Psoas muscle (tissue), 8 donors: ENCODE measurements around the gene FDXACB1. TPM values are rescaled to one million over a fixed set of nuclear protein-coding genes. Genes with fewer than 3 reads are reported as not detected.

Experiments
- ATAC-seq, 4 donors: fragments of 200-7000 bp; cut with Tn5 transposase; one replicate each; pipeline ENCODE4 v1.9.1; 2020; ENCODE audit warnings: moderate library complexity in 3 of 4, mild to moderate bottlenecking in 2 of 4
- DNase-seq, 2 donors: peaks; one replicate each; pipeline ENCODE4 v3.0.0-alpha.2; 2020
- H3K27ac ChIP-seq: fragments of 200-600 bp; one replicate; pipeline ENCODE4 v1.8.0; 2022
- H3K27me3 ChIP-seq, 3 donors: fragments of 200-600 bp in 1 of 3; one replicate each; pipeline versions ENCODE4 v1.6.1 to v1.8.0; 2013 to 2022; ENCODE audit warnings: low read length in 2 of 3, mild to moderate bottlenecking in 2 of 3, moderate library complexity in 1 of 3; ENCODE audit not compliant: insufficient read depth in 3 of 3
- H3K36me3 ChIP-seq, 2 donors: fragments of 200-600 bp in 1 of 2; one replicate each; pipeline versions ENCODE4 v1.6.1 to v1.8.0; 2013 to 2022; ENCODE audit warnings: low read depth in 1 of 2, mild to moderate bottlenecking in 1 of 2, moderate library complexity in 1 of 2; ENCODE audit not compliant: insufficient read depth in 1 of 2
- H3K4me1 ChIP-seq: fragments of 200-600 bp; one replicate; pipeline ENCODE4 v1.8.0; 2022
- H3K4me3 ChIP-seq: fragments of 200-600 bp; one replicate; pipeline ENCODE4 v1.8.0; 2022; ENCODE audit warnings: mild to moderate bottlenecking
- H3K9me3 ChIP-seq: fragments of 200-600 bp; one replicate; pipeline ENCODE4 v1.8.0; 2022
- WGBS, 3 donors: extraction: QIAGEN DNeasy Blood & Tissue Kit; methylation state at CpG; one replicate each; pipeline versions ENCODE4 v1.1.6 to v1.1.7; 2013; 5-methylcytosine and 5-hydroxymethylcytosine counted together
- intact Hi-C, 2 donors: fragments of 100-400 bp; cut with DNase I; formaldehyde crosslinking; loops; one replicate each; pipeline versions ENCODE4 v1.11.0 to v1.14.2; 2022
- polyA plus RNA-seq, 3 donors: library from polyadenylated mRNA; stranded (reverse); fragments of 200-250 nt; gene quantifications; one replicate each; pipeline ENCODE4 v1.2.3, GENCODE V29; 2013
- total RNA-seq, 4 donors: library from RNA; stranded (reverse); fragmentation: NEBNext Ultra II Directional in 2 of 4; extraction: Animal tissue kit (Norgen Biotek cat#: 25700) in 2 of 4; gene quantifications; one replicate each; pipeline versions ENCODE4 v1.2.1 to v1.2.4, GENCODE V29; 2021 to 2023
- TF ChIP-seq, protein P1 (sequence below): fragments of 200-600 bp; IDR thresholded peaks from one replicate; pipeline ENCODE4 v1.8.0; 2022; ENCODE audit warnings: antibody characterized with exemption
- donor health status: healthy with polysubstance abuse.
- donor health status: DM: no; HTN: no; CAD: no; lungs with moderate emphysema.
- donor health status: Bipolar disorder and iron deficiency.
- donor health status: healthy.
- donor health status: DM: yes; HTN: yes; CAD: no.
- donor health status: DM: no; HTN: no; CAD: no.
- donor health status: DM: no; HTN: no; CAD: no.
- donor health status: DM: yes; HTN: yes; CAD: no.

Gene FDXACB1
- total and polyA plus RNA-seq, 7 donors: 0.45 to 1.1 (median 0.77) TPM

DNA sequence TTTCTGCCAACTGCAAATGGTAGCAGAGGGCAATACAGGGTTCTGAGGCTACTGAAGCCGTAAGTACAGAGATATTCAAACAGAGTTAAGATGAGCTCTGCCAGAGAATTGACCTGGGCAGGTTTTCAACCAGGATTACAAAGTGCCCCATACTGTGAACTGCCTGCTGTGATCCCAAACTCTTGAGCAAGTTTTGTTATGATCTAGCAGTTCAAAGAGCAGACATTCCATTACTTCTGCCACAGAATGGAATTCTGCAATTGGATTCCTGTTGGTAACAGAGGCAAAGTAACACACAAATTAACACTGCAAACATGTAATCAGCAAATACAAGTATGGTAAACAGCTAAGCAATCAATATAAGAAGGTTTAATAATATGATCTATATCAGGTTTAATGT is 38.8 kb downstream of the FDXACB1 start:
- peak in 1 of 4 donors; percentile 20 for ATAC-seq
- TF ChIP-seq, protein P1, sequence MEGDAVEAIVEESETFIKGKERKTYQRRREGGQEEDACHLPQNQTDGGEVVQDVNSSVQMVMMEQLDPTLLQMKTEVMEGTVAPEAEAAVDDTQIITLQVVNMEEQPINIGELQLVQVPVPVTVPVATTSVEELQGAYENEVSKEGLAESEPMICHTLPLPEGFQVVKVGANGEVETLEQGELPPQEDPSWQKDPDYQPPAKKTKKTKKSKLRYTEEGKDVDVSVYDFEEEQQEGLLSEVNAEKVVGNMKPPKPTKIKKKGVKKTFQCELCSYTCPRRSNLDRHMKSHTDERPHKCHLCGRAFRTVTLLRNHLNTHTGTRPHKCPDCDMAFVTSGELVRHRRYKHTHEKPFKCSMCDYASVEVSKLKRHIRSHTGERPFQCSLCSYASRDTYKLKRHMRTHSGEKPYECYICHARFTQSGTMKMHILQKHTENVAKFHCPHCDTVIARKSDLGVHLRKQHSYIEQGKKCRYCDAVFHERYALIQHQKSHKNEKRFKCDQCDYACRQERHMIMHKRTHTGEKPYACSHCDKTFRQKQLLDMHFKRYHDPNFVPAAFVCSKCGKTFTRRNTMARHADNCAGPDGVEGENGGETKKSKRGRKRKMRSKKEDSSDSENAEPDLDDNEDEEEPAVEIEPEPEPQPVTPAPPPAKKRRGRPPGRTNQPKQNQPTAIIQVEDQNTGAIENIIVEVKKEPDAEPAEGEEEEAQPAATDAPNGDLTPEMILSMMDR: no peak
- Histone ChIP-seq H3K36me3 (peaks cover 2 to 66% of the 10 kb centered on the region in 2 donors), H3K4me3 (no peak overlapping the region), H3K27ac (peak overlapping the region; percentile 83), H3K9me3 (no peaks in the 10 kb centered on the region), H3K4me1 (peaks cover 40% of the 10 kb centered on the region), H3K27me3 (no peaks in the 10 kb centered on the region)
- whole genome bisulfite sequencing, 3 donors: 33 to 59% (median 33%) methylated on average over 1 of the region's 1 CpG
- intact Hi-C loops: loop anchor here (5.0 kb wide), 4 partner anchors 63 to 273 kb away; partner anchors contain the start of gene SIK2 (in 1 of the 2)
- no peak for DNase-seq

DNA sequence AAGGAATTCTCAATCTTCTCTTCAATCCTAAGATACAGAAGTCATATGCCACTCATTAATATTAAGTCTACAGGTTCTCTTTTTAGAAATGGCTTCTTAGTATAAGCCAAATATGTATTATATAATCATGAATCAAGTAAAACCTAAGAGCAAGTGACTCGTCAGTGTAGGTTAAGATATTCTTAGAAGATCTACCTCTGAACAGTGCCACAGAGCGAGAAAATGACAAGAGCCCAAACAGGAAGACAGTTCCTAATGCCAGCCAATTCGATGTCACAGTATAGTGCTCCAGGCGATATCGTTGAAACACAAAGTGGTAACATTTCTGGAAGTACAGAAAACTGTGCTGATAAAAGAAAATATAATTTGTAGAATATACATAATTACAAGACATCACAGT is 40.9 kb downstream of the FDXACB1 start:
- peak overlapping the region; percentile 83 for H3K27ac ChIP-seq
- WGBS, 3 donors: 43 to 77% (median 51%) methylated on average over 5 of the region's 5 CpGs
- peaks cover 56% of the 10 kb centered on the region for H3K4me1 ChIP-seq
- H3K9me3 ChIP-seq: no peaks in the 10 kb centered on the region
- H3K4me3 ChIP-seq: no peak overlapping the region
- ATAC-seq (peak in 1 of 4 donors; percentile 36), DNase-seq (no peak)
- TF ChIP-seq, protein P1: no peak
- intact Hi-C loops: no loop called here
- peaks cover 6 to 51% of the 10 kb centered on the region in 2 donors for H3K36me3 ChIP-seq
- H3K27me3 ChIP-seq: no peaks in the 10 kb centered on the region

DNA sequence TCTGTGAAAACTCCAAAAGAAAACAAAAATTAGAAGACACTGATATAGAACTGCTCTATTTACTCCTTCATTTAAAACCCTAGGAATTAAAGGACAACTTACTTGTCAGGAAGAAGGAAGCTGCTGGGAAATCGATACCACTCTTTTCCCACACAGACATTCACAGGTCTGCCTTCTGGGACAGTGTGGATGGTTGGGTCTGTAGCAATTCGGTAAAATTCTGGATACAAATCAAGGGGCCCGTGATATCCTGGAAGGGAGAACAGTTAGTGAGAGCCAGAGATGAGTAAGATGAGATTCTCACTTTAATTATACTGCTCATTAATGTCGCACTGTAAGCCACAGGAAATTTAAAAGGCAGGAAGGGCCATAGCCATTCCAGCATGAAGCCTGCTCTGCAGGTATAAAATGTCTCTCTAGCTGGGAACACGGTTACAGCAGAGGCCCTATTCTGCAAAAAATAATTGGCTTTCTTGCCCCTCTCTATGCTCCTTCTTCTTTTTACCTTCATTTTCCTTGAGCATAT is 41.5 kb downstream of the FDXACB1 start:
- Histone ChIP-seq H3K36me3 (peaks cover 6 to 45% of the 10 kb centered on the region in 2 donors), H3K27me3 (no peaks in the 10 kb centered on the region), H3K9me3 (no peaks in the 10 kb centered on the region), H3K27ac (peak overlapping the region; percentile 83), H3K4me3 (no peak overlapping the region), H3K4me1 (peaks cover 58% of the 10 kb centered on the region)
- WGBS, 3 donors: 39 to 61% (median 41%) methylated on average over 5 of the region's 5 CpGs
- ATAC-seq (peak; percentile 43 to 75 (median 62)), DNase-seq (no peak)
- intact Hi-C loops: no loop called here
- TF ChIP-seq, protein P1: no peak

DNA sequence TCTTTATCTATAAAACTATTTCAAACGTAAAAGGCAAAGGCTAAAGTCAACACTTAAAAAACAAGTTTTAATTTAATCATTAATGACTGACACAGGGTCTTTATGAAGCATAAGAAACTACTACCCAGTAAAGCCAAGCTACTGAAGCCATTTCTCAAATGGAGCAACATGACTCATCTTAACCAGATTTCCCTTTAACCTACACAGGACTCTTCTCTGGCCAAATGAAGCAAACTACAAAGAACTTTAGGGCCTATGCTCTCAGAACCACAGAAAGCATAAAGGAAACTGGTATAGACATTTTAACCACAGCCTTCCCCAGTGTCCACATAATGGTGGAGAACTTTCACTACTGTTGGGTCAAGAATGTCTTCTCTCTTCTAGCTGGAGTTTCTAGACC is 42.2 kb downstream of the FDXACB1 start:
- Histone ChIP-seq H3K9me3 (no peaks in the 10 kb centered on the region), H3K36me3 (peaks cover 6 to 38% of the 10 kb centered on the region in 2 donors), H3K4me3 (no peak overlapping the region), H3K27me3 (no peaks in the 10 kb centered on the region), H3K4me1 (peaks cover 57% of the 10 kb centered on the region), H3K27ac (peak overlapping the region; percentile 83)
- 94 to 100% (median 94%) methylated on average over 1 of the region's 1 CpG for WGBS, 3 donors
- DNase-seq (no peak), ATAC-seq (peak; percentile 48 to 60 (median 58))
- intact Hi-C loops: no loop called here
- TF ChIP-seq, protein P1: no peak

DNA sequence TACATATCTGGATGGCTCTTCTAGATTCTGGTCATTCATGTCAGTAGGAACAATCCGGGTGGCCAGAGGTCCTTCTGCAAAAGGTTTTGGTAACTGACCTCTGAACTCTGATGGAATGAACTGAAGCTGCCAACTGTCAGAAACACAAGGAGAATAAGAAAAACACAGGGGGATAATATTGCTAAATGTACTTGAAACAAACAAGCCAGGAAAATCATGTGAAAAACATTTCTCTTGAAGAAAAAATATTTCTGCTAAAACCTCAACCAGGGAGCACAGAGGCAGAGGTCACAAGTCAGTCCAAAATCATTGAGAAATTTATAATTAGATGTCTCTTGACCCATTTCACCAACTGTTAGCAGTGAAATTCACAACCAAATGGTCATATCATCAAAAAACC is 42.8 kb downstream of the FDXACB1 start:
- TF ChIP-seq, protein P1: no peak
- intact Hi-C loops: no loop called here
- Histone ChIP-seq H3K27ac (peak overlapping the region; percentile 83), H3K9me3 (no peaks in the 10 kb centered on the region), H3K27me3 (no peaks in the 10 kb centered on the region), H3K36me3 (peaks cover 6 to 39% of the 10 kb centered on the region in 2 donors), H3K4me3 (no peak overlapping the region), H3K4me1 (peaks cover 54% of the 10 kb centered on the region)
- DNase-seq (no peak), ATAC-seq (no peak)
- WGBS, 3 donors: 73 to 81% (median 79%) methylated on average over 1 of the region's 1 CpG
